Liver (tissue), 9 donors: ENCODE measurements around the gene SUPT5H. TPM values are rescaled to one million over a fixed set of nuclear protein-coding genes. Genes with fewer than 3 reads are reported as not detected.
A peak's percentile ranks its signal among the peaks of the same experiment; 100 is the strongest.

Source experiments
- DNase-seq: peaks from one replicate; pipeline ENCODE4 v3.0.0-alpha.2; 2017; ENCODE audit warnings: low spot score
- H3K27ac ChIP-seq, 2 donors: one replicate each; pipeline ENCODE4 v1.7.0; 2013; ENCODE audit warnings: inconsistent platforms in 2 of 2, low read length in 2 of 2, control low read depth in 1 of 2, low read depth in 1 of 2, mild to moderate bottlenecking in 1 of 2
- H3K27me3 ChIP-seq, 4 donors: one replicate each; pipeline versions ENCODE4 v1.6.1 to v1.7.0; 2013; ENCODE audit warnings: low read length in 3 of 4, inconsistent platforms in 1 of 4, mild to moderate bottlenecking in 1 of 4, moderate library complexity in 1 of 4; ENCODE audit not compliant: control insufficient read depth in 4 of 4, insufficient read depth in 4 of 4
- H3K36me3 ChIP-seq, 4 donors: one replicate each; pipeline versions ENCODE4 v1.6.1 to v1.7.0; 2013; ENCODE audit warnings: low read length in 3 of 4, mild to moderate bottlenecking in 3 of 4, low read depth in 1 of 4, moderate library complexity in 1 of 4; ENCODE audit not compliant: control insufficient read depth in 4 of 4, insufficient read depth in 3 of 4
- H3K4me1 ChIP-seq, 4 donors: one replicate each; pipeline versions ENCODE4 v1.6.1 to v1.7.0; 2013; ENCODE audit warnings: low read length in 3 of 4, mild to moderate bottlenecking in 3 of 4, moderate library complexity in 1 of 4; ENCODE audit not compliant: control insufficient read depth in 4 of 4, insufficient read depth in 4 of 4
- H3K4me3 ChIP-seq, 3 donors: one replicate each; pipeline versions ENCODE4 v1.6.1 to v1.7.0; 2013; ENCODE audit warnings: low read length in 3 of 3, control low read depth in 1 of 3, low read depth in 1 of 3, mild to moderate bottlenecking in 1 of 3
- H3K9ac ChIP-seq, 2 donors: one replicate each; pipeline ENCODE4 v1.7.0; 2013; ENCODE audit warnings: low read length in 2 of 2, mild to moderate bottlenecking in 2 of 2, moderate library complexity in 2 of 2, control low read depth in 1 of 2, low read depth in 1 of 2
- H3K9me3 ChIP-seq, 4 donors: one replicate each; pipeline versions ENCODE4 v1.6.1 to v1.7.0; 2013; ENCODE audit warnings: low read length in 3 of 4; ENCODE audit not compliant: control insufficient read depth in 4 of 4
- ATF3 ChIP-seq: IDR thresholded peaks from 2 replicates; pipeline ENCODE4 v1.6.1; 2016; ENCODE audit warnings: antibody characterized with exemption
- EGR1 ChIP-seq, 2 donors: IDR thresholded peaks; 2 replicates each; pipeline ENCODE4 v1.6.1; 2016 to 2018; ENCODE audit warnings: antibody characterized with exemption in 2 of 2, low read depth in 2 of 2
- FOXA1 ChIP-seq: IDR thresholded peaks from 2 replicates; pipeline ENCODE4 v1.6.1; 2016; ENCODE audit warnings: antibody characterized with exemption
- FOXA2 ChIP-seq: IDR thresholded peaks from 2 replicates; pipeline ENCODE4 v1.6.1; 2016; ENCODE audit warnings: antibody characterized with exemption
- HNF4A ChIP-seq, 2 donors: conservative IDR thresholded peaks; 2 replicates each; pipeline ENCODE4 v1.6.1; 2016; ENCODE audit warnings: antibody characterized with exemption in 2 of 2, mild to moderate bottlenecking in 2 of 2
- HNF4G ChIP-seq: IDR thresholded peaks from 2 replicates; pipeline ENCODE4 v1.6.1; 2016; ENCODE audit warnings: antibody characterized with exemption
- JUND ChIP-seq, 2 donors: IDR thresholded peaks; 2 replicates each; pipeline ENCODE4 v1.6.1; 2016; ENCODE audit warnings: antibody characterized with exemption in 2 of 2
- NR2F2 ChIP-seq: IDR thresholded peaks from 2 replicates; pipeline ENCODE4 v1.6.1; 2016; ENCODE audit warnings: antibody characterized with exemption
- RAD21 ChIP-seq, 2 donors: IDR thresholded peaks; 2 replicates each; pipeline ENCODE4 v1.6.1; 2016; ENCODE audit warnings: antibody characterized with exemption in 2 of 2, mild to moderate bottlenecking in 2 of 2
- RXRA ChIP-seq, 2 donors: IDR thresholded peaks; 2 replicates each; pipeline ENCODE4 v1.6.1; 2017 to 2018; ENCODE audit warnings: antibody characterized with exemption in 2 of 2, mild to moderate bottlenecking in 1 of 2
- SP1 ChIP-seq: IDR thresholded peaks from 2 replicates; pipeline ENCODE4 v1.6.1; 2018; ENCODE audit warnings: antibody characterized with exemption, mild to moderate bottlenecking
- TAF1 ChIP-seq: conservative IDR thresholded peaks from 2 replicates; pipeline ENCODE4 v1.6.1; 2016; ENCODE audit warnings: antibody characterized with exemption, mild to moderate bottlenecking
- YY1 ChIP-seq: IDR thresholded peaks from 2 replicates; pipeline ENCODE4 v1.6.1; 2016; ENCODE audit warnings: antibody characterized with exemption, mild to moderate bottlenecking
- WGBS: extraction: QIAGEN DNeasy Blood & Tissue Kit; methylation state at CpG from one replicate; pipeline ENCODE4 v1.1.7; 2013; 5-methylcytosine and 5-hydroxymethylcytosine counted together
- polyA plus RNA-seq, 2 donors: library from polyadenylated mRNA; stranded (reverse) in 1 of 2; unstranded in 1 of 2; fragments of 200-250 nt in 1 of 2; fragments of >200 nt in 1 of 2; fragmentation: Nextera tagmentation in 1 of 2; extraction: Ambion mirVana in 1 of 2; gene quantifications; one replicate each; pipeline versions ENCODE4 v1.2.1 to v1.2.3, GENCODE V29; 2013 to 2015
- total RNA-seq, 2 donors: library from RNA; depleted of rRNA; stranded (reverse); fragments of >200 nt; gene quantifications; one replicate each; pipeline ENCODE4 v1.2.3, GENCODE V29; 2014
- TF ChIP-seq, protein P1 (sequence below): fragments of 150-350 bp; IDR thresholded peaks from 2 replicates; pipeline ENCODE4 v1.5.1; 2017; ENCODE audit warnings: improper control_type of control experiment, low read depth, low read length; ENCODE audit not compliant: missing input control
- TF ChIP-seq, protein P2 (sequence below): IDR thresholded peaks from 2 replicates; pipeline ENCODE4 v1.6.1; 2016; ENCODE audit warnings: antibody characterized with exemption, mild to moderate bottlenecking
- TF ChIP-seq, protein P3 (sequence below): IDR thresholded peaks from 2 replicates; pipeline ENCODE4 v1.6.1; 2016; ENCODE audit warnings: antibody characterized with exemption
- TF ChIP-seq, protein P4 (sequence below): IDR thresholded peaks from 2 replicates; pipeline ENCODE4 v1.6.1; 2016; ENCODE audit warnings: antibody characterized with exemption
- donor health status: healthy.
- donor health status: healthy.
- donor health status: healthy.
- donor health status: healthy.
- donor health status: healthy.

The SUPT5H gene
- total and polyA plus RNA-seq, 4 donors = 19.3 to 52.5 (median 45.2) TPM

DNA sequence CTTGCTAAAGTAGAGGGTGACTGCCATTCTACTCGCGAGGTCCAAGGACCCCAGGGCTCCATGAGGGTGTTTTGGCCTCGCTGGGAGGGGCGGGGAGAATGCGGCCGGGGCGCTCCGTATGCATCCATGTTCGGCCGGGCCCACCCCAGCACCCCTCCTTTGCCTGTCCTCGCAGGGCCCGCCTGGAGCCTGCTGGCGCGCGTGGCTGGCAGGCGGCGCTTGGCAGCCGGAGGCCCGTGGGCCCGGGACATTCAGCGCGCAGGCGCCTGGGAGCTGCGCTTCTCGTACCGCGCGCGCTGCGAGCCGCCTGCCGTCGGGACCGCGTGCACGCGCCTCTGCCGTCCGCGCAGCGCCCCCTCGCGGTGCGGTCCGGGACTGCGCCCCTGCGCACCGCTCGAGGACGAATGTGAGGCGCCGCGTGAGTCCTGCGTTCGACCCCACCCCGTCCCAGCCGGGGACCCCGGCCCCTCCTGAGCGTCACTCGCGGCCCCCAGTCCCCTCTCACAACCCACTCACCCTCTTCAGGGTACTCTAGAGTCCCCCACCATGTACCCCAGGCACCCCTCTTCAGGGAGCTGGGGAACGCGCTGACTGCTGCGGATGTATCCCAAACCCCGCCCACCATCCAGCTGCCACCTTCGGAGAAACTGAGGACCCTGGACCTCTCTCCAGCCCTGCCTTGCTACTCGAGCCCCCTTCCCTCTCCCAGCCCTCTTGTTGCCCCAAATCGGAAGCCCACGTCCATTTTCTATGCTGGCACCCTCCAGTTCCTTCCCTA, 57.4 kb downstream of the SUPT5H start:
- Histone ChIP-seq H3K9ac (no peak overlapping the region), H3K9me3 (no peaks in the 10 kb centered on the region), H3K4me3 (no peak overlapping the region), H3K36me3 (no peaks in the 10 kb centered on the region), H3K27ac (no peak overlapping the region), H3K4me1 (peaks cover 2 to 22% (median 16%) of the 10 kb centered on the region in 4 donors), H3K27me3 (peaks cover 2 to 21% (median 11%) of the 10 kb centered on the region in 4 donors)
- TF ChIP-seq, protein P1, sequence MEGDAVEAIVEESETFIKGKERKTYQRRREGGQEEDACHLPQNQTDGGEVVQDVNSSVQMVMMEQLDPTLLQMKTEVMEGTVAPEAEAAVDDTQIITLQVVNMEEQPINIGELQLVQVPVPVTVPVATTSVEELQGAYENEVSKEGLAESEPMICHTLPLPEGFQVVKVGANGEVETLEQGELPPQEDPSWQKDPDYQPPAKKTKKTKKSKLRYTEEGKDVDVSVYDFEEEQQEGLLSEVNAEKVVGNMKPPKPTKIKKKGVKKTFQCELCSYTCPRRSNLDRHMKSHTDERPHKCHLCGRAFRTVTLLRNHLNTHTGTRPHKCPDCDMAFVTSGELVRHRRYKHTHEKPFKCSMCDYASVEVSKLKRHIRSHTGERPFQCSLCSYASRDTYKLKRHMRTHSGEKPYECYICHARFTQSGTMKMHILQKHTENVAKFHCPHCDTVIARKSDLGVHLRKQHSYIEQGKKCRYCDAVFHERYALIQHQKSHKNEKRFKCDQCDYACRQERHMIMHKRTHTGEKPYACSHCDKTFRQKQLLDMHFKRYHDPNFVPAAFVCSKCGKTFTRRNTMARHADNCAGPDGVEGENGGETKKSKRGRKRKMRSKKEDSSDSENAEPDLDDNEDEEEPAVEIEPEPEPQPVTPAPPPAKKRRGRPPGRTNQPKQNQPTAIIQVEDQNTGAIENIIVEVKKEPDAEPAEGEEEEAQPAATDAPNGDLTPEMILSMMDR = peak; percentile 69
- TF ChIP-seq NR2F2 (no peak), RAD21 (IDR thresholded peaks at IDR 0.05) (peak in 1 of 2 donors; percentile 27), EGR1 (IDR thresholded peaks at IDR 0.05; ENCODE audit: low read depth in 2 of 2) (no peak)
- DNase-seq = peak; percentile 75
- 16% methylated on average over 69 of the region's 69 CpGs for WGBS

- no peak overlapping the region for H3K27ac ChIP-seq
- no peak for DNase-seq
- no peak for TF ChIP-seq RAD21 (IDR thresholded peaks at IDR 0.05)
- TF ChIP-seq SP1 = no peak
- no peak for TF ChIP-seq HNF4A (conservative IDR thresholded peaks at IDR 0.05)
- no peak for TF ChIP-seq EGR1 (IDR thresholded peaks at IDR 0.05; ENCODE audit: low read depth in 2 of 2)
- TF ChIP-seq TAF1 = no peak
- no peak for TF ChIP-seq HNF4G
- TF ChIP-seq, protein P1 = no peak
- TF ChIP-seq, protein P2, sequence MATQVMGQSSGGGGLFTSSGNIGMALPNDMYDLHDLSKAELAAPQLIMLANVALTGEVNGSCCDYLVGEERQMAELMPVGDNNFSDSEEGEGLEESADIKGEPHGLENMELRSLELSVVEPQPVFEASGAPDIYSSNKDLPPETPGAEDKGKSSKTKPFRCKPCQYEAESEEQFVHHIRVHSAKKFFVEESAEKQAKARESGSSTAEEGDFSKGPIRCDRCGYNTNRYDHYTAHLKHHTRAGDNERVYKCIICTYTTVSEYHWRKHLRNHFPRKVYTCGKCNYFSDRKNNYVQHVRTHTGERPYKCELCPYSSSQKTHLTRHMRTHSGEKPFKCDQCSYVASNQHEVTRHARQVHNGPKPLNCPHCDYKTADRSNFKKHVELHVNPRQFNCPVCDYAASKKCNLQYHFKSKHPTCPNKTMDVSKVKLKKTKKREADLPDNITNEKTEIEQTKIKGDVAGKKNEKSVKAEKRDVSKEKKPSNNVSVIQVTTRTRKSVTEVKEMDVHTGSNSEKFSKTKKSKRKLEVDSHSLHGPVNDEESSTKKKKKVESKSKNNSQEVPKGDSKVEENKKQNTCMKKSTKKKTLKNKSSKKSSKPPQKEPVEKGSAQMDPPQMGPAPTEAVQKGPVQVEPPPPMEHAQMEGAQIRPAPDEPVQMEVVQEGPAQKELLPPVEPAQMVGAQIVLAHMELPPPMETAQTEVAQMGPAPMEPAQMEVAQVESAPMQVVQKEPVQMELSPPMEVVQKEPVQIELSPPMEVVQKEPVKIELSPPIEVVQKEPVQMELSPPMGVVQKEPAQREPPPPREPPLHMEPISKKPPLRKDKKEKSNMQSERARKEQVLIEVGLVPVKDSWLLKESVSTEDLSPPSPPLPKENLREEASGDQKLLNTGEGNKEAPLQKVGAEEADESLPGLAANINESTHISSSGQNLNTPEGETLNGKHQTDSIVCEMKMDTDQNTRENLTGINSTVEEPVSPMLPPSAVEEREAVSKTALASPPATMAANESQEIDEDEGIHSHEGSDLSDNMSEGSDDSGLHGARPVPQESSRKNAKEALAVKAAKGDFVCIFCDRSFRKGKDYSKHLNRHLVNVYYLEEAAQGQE = no peak
- TF ChIP-seq, protein P3, sequence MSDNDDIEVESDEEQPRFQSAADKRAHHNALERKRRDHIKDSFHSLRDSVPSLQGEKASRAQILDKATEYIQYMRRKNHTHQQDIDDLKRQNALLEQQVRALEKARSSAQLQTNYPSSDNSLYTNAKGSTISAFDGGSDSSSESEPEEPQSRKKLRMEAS = no peak
- TF ChIP-seq FOXA1 = no peak
- TF ChIP-seq, protein P4, sequence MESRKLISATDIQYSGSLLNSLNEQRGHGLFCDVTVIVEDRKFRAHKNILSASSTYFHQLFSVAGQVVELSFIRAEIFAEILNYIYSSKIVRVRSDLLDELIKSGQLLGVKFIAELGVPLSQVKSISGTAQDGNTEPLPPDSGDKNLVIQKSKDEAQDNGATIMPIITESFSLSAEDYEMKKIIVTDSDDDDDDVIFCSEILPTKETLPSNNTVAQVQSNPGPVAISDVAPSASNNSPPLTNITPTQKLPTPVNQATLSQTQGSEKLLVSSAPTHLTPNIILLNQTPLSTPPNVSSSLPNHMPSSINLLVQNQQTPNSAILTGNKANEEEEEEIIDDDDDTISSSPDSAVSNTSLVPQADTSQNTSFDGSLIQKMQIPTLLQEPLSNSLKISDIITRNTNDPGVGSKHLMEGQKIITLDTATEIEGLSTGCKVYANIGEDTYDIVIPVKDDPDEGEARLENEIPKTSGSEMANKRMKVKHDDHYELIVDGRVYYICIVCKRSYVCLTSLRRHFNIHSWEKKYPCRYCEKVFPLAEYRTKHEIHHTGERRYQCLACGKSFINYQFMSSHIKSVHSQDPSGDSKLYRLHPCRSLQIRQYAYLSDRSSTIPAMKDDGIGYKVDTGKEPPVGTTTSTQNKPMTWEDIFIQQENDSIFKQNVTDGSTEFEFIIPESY = no peak
- no peak for TF ChIP-seq JUND (IDR thresholded peaks at IDR 0.05)
- TF ChIP-seq NR2F2 = no peak
- no peak for TF ChIP-seq RXRA (IDR thresholded peaks at IDR 0.05)
- no peak for TF ChIP-seq YY1
- no peak for TF ChIP-seq FOXA2
- TF ChIP-seq ATF3 = no peak
- peaks cover 2 to 14% (median 12%) of the 10 kb centered on the region in 4 donors for H3K4me1 ChIP-seq
- no peaks in the 10 kb centered on the region for H3K9me3 ChIP-seq
- 58% methylated on average over 7 of the region's 7 CpGs for WGBS
- peak overlapping the region in 1 of 3 donors; percentile 43 for H3K4me3 ChIP-seq
- no peaks in the 10 kb centered on the region for H3K36me3 ChIP-seq
- no peak overlapping the region for H3K9ac ChIP-seq
- peaks cover 2 to 19% (median 7%) of the 10 kb centered on the region in 4 donors for H3K27me3 ChIP-seq
Measured at GRCh38 chr19:39506598-39506943, 61.2 kb downstream of the SUPT5H start.
